NB4 (cell line): Measurements from ENCODE around the gene CA12.

Experiments used
- DNase-seq: peaks from one replicate; pipeline ENCODE4 v3.0.0; 2010; ENCODE audit warnings: low read depth
- H3K4me3 ChIP-seq: one replicate; pipeline ENCODE4 v1.5.1; 2011; ENCODE audit warnings: mild to moderate bottlenecking, low read depth, low read length, moderate library complexity
- CTCF ChIP-seq: IDR thresholded peaks from one replicate; pipeline ENCODE4 v1.5.1; 2012; ENCODE audit warnings: low read depth, low read length
- MAX ChIP-seq: IDR thresholded peaks from 2 replicates; pipeline ENCODE4 v1.6.1; 2011; ENCODE audit warnings: low read depth, low read length
- MYC ChIP-seq: IDR thresholded peaks from 2 replicates; pipeline ENCODE4 v1.6.1; 2011; ENCODE audit warnings: low read depth, low read length
- POLR2A ChIP-seq: IDR thresholded peaks from 2 replicates; pipeline ENCODE4 v1.6.1; 2011; ENCODE audit warnings: mild to moderate bottlenecking; ENCODE audit not compliant: insufficient read length; ENCODE audit errors: extremely low read depth

CA12 gene

GRCh38 chr15:63411866-63412265 is 30.2 kb upstream of the CA12 start:
- DNase-seq, result no peak
- no peak overlapping the region for H3K4me3 ChIP-seq
- TF ChIP-seq MAX (no peak), MYC (no peak), POLR2A (no peak), CTCF (no peak)

- DNase-seq, result no peak
- no peak overlapping the region for H3K4me3 ChIP-seq
- TF ChIP-seq CTCF (no peak), MAX (no peak), POLR2A (no peak)
Measured at GRCh38 chr15:63409179-63409578, 27.5 kb upstream of the CA12 start.

GRCh38 chr15:63408524-63408923 is 26.9 kb upstream of the CA12 start:
- TF ChIP-seq CTCF (no peak), MYC (no peak), MAX (no peak), POLR2A (no peak)
- no peak overlapping the region for H3K4me3 ChIP-seq
- DNase-seq, result no peak

- TF ChIP-seq MAX, result no peak
- TF ChIP-seq POLR2A, result no peak
- no peak for TF ChIP-seq CTCF
- TF ChIP-seq MYC, result no peak
- DNase-seq, result no peak
- no peak overlapping the region for H3K4me3 ChIP-seq
Measured at GRCh38 chr15:63407612-63408011, 26.0 kb upstream of the CA12 start.

GRCh38 chr15:63405683-63406390 is 24.2 kb upstream of the CA12 start:
- H3K4me3 ChIP-seq, result no peak overlapping the region
- no peak for DNase-seq
- no peak for TF ChIP-seq POLR2A
- TF ChIP-seq MYC, result no peak
- TF ChIP-seq CTCF, result no peak
- TF ChIP-seq MAX, result no peak
